IMR-90 (cell line): ENCODE results near the gene PARD3. TPM values are rescaled to one million over a fixed set of nuclear protein-coding genes. Genes with fewer than 3 reads are reported as not detected.

Source experiments
- ATAC-seq: fragments of 200-7000 bp; cut with Tn5 transposase; 2 replicates; pipeline ENCODE4 v1.9.1; 2020; ENCODE audit warnings: low read depth, mild to moderate bottlenecking, moderate library complexity
- BruUV-seq: library from RNA; stranded (reverse); fragments of 400-500 nt; replicated peaks from 2 replicates; lab custom pipeline; 2021; lab: Mats Ljungman, UMichigan
- CTCF ChIA-PET: fragments of 300-600 bp; formaldehyde crosslinking; extraction: SDS; loops from one replicate; lab custom pipeline; 2021; ENCODE audit warnings: antibody characterized with exemption; lab: Yijun Ruan, JAX
- POLR2A ChIA-PET: fragments of 300-600 bp; sonication (Branson Sonifier 250); formaldehyde crosslinking; loops from one replicate; lab custom pipeline; 2022; ENCODE audit warnings: antibody characterized with exemption; ENCODE audit not compliant: unreplicated experiment; lab: Charles Lee
- DNase-seq: peaks from one replicate; pipeline ENCODE4 v3.0.0; 2013
- H2AFZ ChIP-seq: replicated peaks from 2 replicates; pipeline ENCODE3; 2013; ENCODE audit warnings: low read length, mild to moderate bottlenecking; ENCODE audit not compliant: poor library complexity
- H2AK5ac ChIP-seq: 2 replicates; pipeline ENCODE4 v1.6.1; 2013; ENCODE audit warnings: low read depth, low read length, inconsistent platforms
- H2AK9ac ChIP-seq: replicated peaks from 2 replicates; pipeline ENCODE3; 2013; ENCODE audit warnings: mild to moderate bottlenecking, low read depth, low read length, moderate library complexity; ENCODE audit not compliant: poor library complexity
- H2BK120ac ChIP-seq: 2 replicates; pipeline ENCODE4 v1.6.1; 2013; ENCODE audit warnings: low read depth, low read length, inconsistent platforms
- H2BK15ac ChIP-seq: 3 replicates; pipeline ENCODE4 v1.6.1; 2013; ENCODE audit warnings: low read depth, low read length, inconsistent platforms
- H2BK20ac ChIP-seq: 2 replicates; pipeline ENCODE4 v1.6.1; 2013; ENCODE audit warnings: low read depth, mild to moderate bottlenecking, inconsistent platforms, low read length, moderate library complexity
- H2BK5ac ChIP-seq: 2 replicates; pipeline ENCODE4 v1.6.1; 2013; ENCODE audit warnings: mild to moderate bottlenecking, low read depth, low read length, inconsistent platforms; ENCODE audit not compliant: poor library complexity, severe bottlenecking
- H3K14ac ChIP-seq: replicated peaks from 2 replicates; pipeline ENCODE4 v1.6.1; 2013; ENCODE audit warnings: low read depth, low read length, inconsistent platforms
- H3K18ac ChIP-seq: 2 replicates; pipeline ENCODE4 v1.6.1; 2013; ENCODE audit warnings: low read depth, low read length, control low read depth
- H3K23ac ChIP-seq: 2 replicates; pipeline ENCODE4 v1.6.1; 2013; ENCODE audit warnings: low read depth, low read length, inconsistent platforms
- H3K27ac ChIP-seq: 2 replicates; pipeline ENCODE4 v1.5.1; 2013; ENCODE audit warnings: mild to moderate bottlenecking, control low read depth, low read length; ENCODE audit not compliant: insufficient read depth
- H3K27me3 ChIP-seq: 2 replicates; pipeline ENCODE4 v1.6.1; 2013; ENCODE audit warnings: low read length; ENCODE audit not compliant: control insufficient read depth, insufficient read depth
- H3K36me3 ChIP-seq: 2 replicates; pipeline ENCODE4 v1.6.1; 2013; ENCODE audit warnings: low read length, mixed read lengths; ENCODE audit not compliant: control insufficient read depth, insufficient read depth
- H3K4ac ChIP-seq: 2 replicates; pipeline ENCODE4 v1.6.1; 2013; ENCODE audit warnings: low read depth, low read length, inconsistent platforms
- H3K4me1 ChIP-seq: 2 replicates; pipeline ENCODE4 v1.6.1; 2013; ENCODE audit warnings: low read length, mixed read lengths; ENCODE audit not compliant: control insufficient read depth, insufficient read depth
- H3K4me2 ChIP-seq: 2 replicates; pipeline ENCODE4 v1.6.1; 2013; ENCODE audit warnings: low read depth, mild to moderate bottlenecking, control low read depth, low read length, moderate library complexity
- H3K4me3 ChIP-seq: 2 replicates; pipeline ENCODE4 v1.5.1; 2013; ENCODE audit warnings: low read depth, mild to moderate bottlenecking, control low read depth, low read length, moderate library complexity; ENCODE audit not compliant: insufficient read depth
- H3K56ac ChIP-seq: 2 replicates; pipeline ENCODE4 v1.6.1; 2013; ENCODE audit warnings: low read length, inconsistent platforms; ENCODE audit not compliant: insufficient read depth; ENCODE audit errors: extremely low read depth
- H3K79me1 ChIP-seq, 2 experiments: 2 replicates each; pipeline ENCODE4 v1.6.1; 2013; ENCODE audit warnings: low read length in 2 of 2, inconsistent platforms in 1 of 2, low read depth in 1 of 2
- H3K9ac ChIP-seq: 2 replicates; pipeline ENCODE4 v1.6.1; 2013; ENCODE audit warnings: low read depth, low read length, control low read depth
- H3K9me1 ChIP-seq: 2 replicates; pipeline ENCODE4 v1.6.1; 2013; ENCODE audit warnings: low read length, inconsistent platforms; ENCODE audit not compliant: insufficient read depth
- H3K9me3 ChIP-seq: 2 replicates; pipeline ENCODE4 v1.6.1; 2013; ENCODE audit warnings: low read length; ENCODE audit not compliant: control insufficient read depth, insufficient read depth
- H4K20me1 ChIP-seq: 2 replicates; pipeline ENCODE4 v1.6.1; 2013; ENCODE audit warnings: low read length, inconsistent platforms; ENCODE audit not compliant: insufficient read depth
- H4K5ac ChIP-seq: 2 replicates; pipeline ENCODE4 v1.6.1; 2013; ENCODE audit warnings: mild to moderate bottlenecking, low read depth, low read length, control low read depth
- H4K8ac ChIP-seq, 2 experiments: 2 replicates each; pipeline ENCODE4 v1.6.1; 2013; ENCODE audit warnings: low read depth in 2 of 2, low read length in 2 of 2, control low read depth in 1 of 2, inconsistent platforms in 1 of 2
- H4K91ac ChIP-seq: 2 replicates; pipeline ENCODE4 v1.6.1; 2013; ENCODE audit warnings: low read depth, low read length, inconsistent platforms; ENCODE audit not compliant: insufficient read depth
- BHLHE40 ChIP-seq: fragments of 150-350 bp; IDR thresholded peaks from 2 replicates; pipeline ENCODE4 v1.6.1; 2016; ENCODE audit warnings: mild to moderate bottlenecking, low read depth, low read length
- CHD1 ChIP-seq: IDR thresholded peaks from 2 replicates; pipeline ENCODE4 v1.6.1; 2012; ENCODE audit warnings: low read depth, low read length, improper control_type of control experiment
- MAFK ChIP-seq: IDR thresholded peaks from 2 replicates; pipeline ENCODE4 v1.6.1; 2012; ENCODE audit warnings: low read depth, low read length, improper control_type of control experiment
- MAZ ChIP-seq: IDR thresholded peaks from 2 replicates; pipeline ENCODE4 v1.6.1; 2012; ENCODE audit warnings: low read depth, mild to moderate bottlenecking, low read length, improper control_type of control experiment, moderate library complexity, borderline replicate concordance
- NFE2L2 ChIP-seq: fragments of 150-350 bp; IDR thresholded peaks from 2 replicates; pipeline ENCODE4 v1.6.1; 2016; ENCODE audit warnings: low read depth, mild to moderate bottlenecking, low read length
- SMC3 ChIP-seq: fragments of 150-350 bp; IDR thresholded peaks from 2 replicates; pipeline ENCODE4 v1.6.1; 2016; ENCODE audit warnings: low read depth, mild to moderate bottlenecking, antibody characterized with exemption, low read length, moderate library complexity
- WGBS, 2 experiments: methylation state at CpG; one replicate each; pipeline versions ENCODE4 v1.1.5 to v1.1.7; 2013; ENCODE audit warnings: missing lambda C conversion rate in 2 of 2; ENCODE audit not compliant: insufficient read length in 1 of 2; ENCODE audit errors: extremely low coverage in 2 of 2; 5-methylcytosine and 5-hydroxymethylcytosine counted together
- dilution Hi-C: fragments of 300-500 bp; cut with HindIII; formaldehyde crosslinking; loops from one replicate; pipeline ENCODE4 v1.14.3; 2018; ENCODE audit warnings: low sequenced_read_pairs; ENCODE audit not compliant: unreplicated experiment
- in situ Hi-C: fragments of 300-500 bp; cut with MboI; formaldehyde crosslinking; loops from 3 replicates; pipeline ENCODE4 v1.14.3; 2019; ENCODE audit warnings: low sequenced_read_pairs, inconsistent platforms, mixed read lengths
- intact Hi-C: fragments of 100-400 bp; cut with micrococcal nuclease; formaldehyde crosslinking; loops from 2 replicates; pipeline ENCODE4 v1.10.0; 2022
- polyA plus RNA-seq, 3 experiments: library from polyadenylated mRNA; depleted of rRNA; stranded (reverse); fragments of >200 nt; gene quantifications; 2 replicates each; pipeline ENCODE4 v1.2.3, GENCODE V29; 2012; ENCODE audit warnings: low replicate concordance in 1 of 3
- total RNA-seq: library from RNA; depleted of rRNA; stranded (reverse); fragments of >200 nt; gene quantifications from 2 replicates; pipeline ENCODE4 v1.2.3, GENCODE V29; 2012
- TF ChIP-seq, protein P1 (sequence below): fragments of 150-350 bp; IDR thresholded peaks from 2 replicates; pipeline ENCODE4 v1.6.1; 2017; ENCODE audit warnings: mild to moderate bottlenecking, antibody characterized with exemption, low read length, low read depth
- TF ChIP-seq, protein P2 (sequence below): conservative IDR thresholded peaks from 2 replicates; pipeline ENCODE4 v1.5.1; 2012; ENCODE audit warnings: mild to moderate bottlenecking, low read depth, low read length, improper control_type of control experiment

The PARD3 gene
- total and polyA plus RNA-seq, 2 of the 4 experiments (the other 2 are of a cell fraction), result 14.6 to 37.5 TPM

DNA sequence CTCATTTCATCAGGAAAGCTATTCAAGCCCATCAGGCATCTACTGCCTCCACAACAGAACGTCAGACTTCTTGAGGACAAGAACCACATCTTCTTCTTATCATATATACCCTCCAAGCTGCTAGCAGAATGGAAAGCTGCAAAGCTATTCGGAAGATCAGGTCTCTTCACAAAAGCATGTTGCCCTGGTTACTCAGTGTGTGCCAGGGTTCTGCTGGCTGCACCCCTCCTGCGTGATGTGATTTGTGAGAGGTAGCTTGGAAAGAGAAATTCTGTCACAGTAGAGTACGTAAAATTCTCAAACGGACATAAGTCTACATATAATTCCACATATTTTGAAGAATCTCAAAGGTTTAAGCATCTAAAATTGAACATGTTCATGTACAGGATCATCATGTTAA is 681.7 kb downstream of the PARD3 start:
- no CpG with 5 or more reads among the region's 5 CpGs for WGBS, 2 experiments
- no peak overlapping the region for H2AFZ ChIP-seq
- H4K8ac ChIP-seq, result no peak overlapping the region
- no TSS peak for BruUV-seq
- no peak overlapping the region for H3K9ac ChIP-seq
- no peak overlapping the region for H3K14ac ChIP-seq
- POLR2A ChIA-PET, result no interaction called here
- in situ Hi-C loops (no loop called here), dilution Hi-C loops (no loop called here), intact Hi-C loops (no loop called here)
- H2BK120ac ChIP-seq, result no peak overlapping the region
- H3K4me3 ChIP-seq, result no peak overlapping the region
- H2AK9ac ChIP-seq, result no peak overlapping the region
- H4K20me1 ChIP-seq, result no peaks in the 10 kb centered on the region
- H2BK5ac ChIP-seq, result no peak overlapping the region
- H3K9me1 ChIP-seq, result peaks cover 3% of the 10 kb centered on the region; the same call in 1 of the 2 replicates
- no peak overlapping the region for H3K27ac ChIP-seq
- H4K91ac ChIP-seq, result no peak overlapping the region
- ATAC-seq (no peak), DNase-seq (no peak)
- no peak overlapping the region for H3K56ac ChIP-seq
- H3K23ac ChIP-seq, result no peak overlapping the region
- H3K4ac ChIP-seq, result no peak overlapping the region
- H3K4me2 ChIP-seq, result no peak overlapping the region
- TF ChIP-seq MAZ (no peak), CHD1 (no peak), MAFK (no peak), NFE2L2 (no peak), SMC3 (no peak), BHLHE40 (no peak)
- TF ChIP-seq, protein P1, sequence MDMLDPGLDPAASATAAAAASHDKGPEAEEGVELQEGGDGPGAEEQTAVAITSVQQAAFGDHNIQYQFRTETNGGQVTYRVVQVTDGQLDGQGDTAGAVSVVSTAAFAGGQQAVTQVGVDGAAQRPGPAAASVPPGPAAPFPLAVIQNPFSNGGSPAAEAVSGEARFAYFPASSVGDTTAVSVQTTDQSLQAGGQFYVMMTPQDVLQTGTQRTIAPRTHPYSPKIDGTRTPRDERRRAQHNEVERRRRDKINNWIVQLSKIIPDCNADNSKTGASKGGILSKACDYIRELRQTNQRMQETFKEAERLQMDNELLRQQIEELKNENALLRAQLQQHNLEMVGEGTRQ, result no peak
- TF ChIP-seq, protein P2, sequence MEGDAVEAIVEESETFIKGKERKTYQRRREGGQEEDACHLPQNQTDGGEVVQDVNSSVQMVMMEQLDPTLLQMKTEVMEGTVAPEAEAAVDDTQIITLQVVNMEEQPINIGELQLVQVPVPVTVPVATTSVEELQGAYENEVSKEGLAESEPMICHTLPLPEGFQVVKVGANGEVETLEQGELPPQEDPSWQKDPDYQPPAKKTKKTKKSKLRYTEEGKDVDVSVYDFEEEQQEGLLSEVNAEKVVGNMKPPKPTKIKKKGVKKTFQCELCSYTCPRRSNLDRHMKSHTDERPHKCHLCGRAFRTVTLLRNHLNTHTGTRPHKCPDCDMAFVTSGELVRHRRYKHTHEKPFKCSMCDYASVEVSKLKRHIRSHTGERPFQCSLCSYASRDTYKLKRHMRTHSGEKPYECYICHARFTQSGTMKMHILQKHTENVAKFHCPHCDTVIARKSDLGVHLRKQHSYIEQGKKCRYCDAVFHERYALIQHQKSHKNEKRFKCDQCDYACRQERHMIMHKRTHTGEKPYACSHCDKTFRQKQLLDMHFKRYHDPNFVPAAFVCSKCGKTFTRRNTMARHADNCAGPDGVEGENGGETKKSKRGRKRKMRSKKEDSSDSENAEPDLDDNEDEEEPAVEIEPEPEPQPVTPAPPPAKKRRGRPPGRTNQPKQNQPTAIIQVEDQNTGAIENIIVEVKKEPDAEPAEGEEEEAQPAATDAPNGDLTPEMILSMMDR, result no peak
- CTCF ChIA-PET, result interaction anchor here (0.6 kb wide), 1 partner anchor 58 kb away, joined by 3 read pairs; no protein-coding TSS in a partner anchor
- no peak overlapping the region for H3K18ac ChIP-seq
- no peaks in the 10 kb centered on the region for H3K79me1 ChIP-seq
- no peaks in the 10 kb centered on the region for H3K4me1 ChIP-seq
- no peaks in the 10 kb centered on the region for H3K9me3 ChIP-seq
- no peaks in the 10 kb centered on the region for H3K27me3 ChIP-seq
- no peak overlapping the region for H2AK5ac ChIP-seq
- no peak overlapping the region for H4K5ac ChIP-seq
- H2BK20ac ChIP-seq, result no peak overlapping the region
- no peak overlapping the region for H2BK15ac ChIP-seq
- H3K36me3 ChIP-seq, result no peaks in the 10 kb centered on the region
